K562 treated with DMSO at 1 percent for 12 hours (cell line): ENCODE data around the gene MTMR12. TPM values are rescaled to one million over a fixed set of nuclear protein-coding genes. Genes with fewer than 3 reads are reported as not detected.

Experiments
- total RNA-seq: library from RNA; unstranded; fragments of 300-600 nt; gene quantifications from 2 replicates; pipeline ENCODE4 v1.2.3, GENCODE V29; 2022; ENCODE audit not compliant: insufficient read depth

MTMR12 gene
- 6.2 and 17.3 TPM in 2 replicates for total RNA-seq

GRCh38 chr5:32312595-32313332 is at the start of gene MTMR12:
MTMR12 (minus strand) TSS chr5:32312939; CDS start chr5:32312838, 101 bp downstream.

Other genes with a start within 250 kb of the MTMR12 start
- gene GOLPH3, start 138.6 kb downstream of the MTMR12 start, total RNA-seq = 44.2 and 80.6 TPM in 2 replicates
- 23.0 and 79.6 TPM in 2 replicates for gene ZFR, start 131.8 kb upstream of the MTMR12 start, total RNA-seq